ENCODE data around the gene SETDB2.

Gene SETDB2

GRCh38 chr13:49410477-49410876, 33.6 kb upstream of the SETDB2 start:
- DNase-seq (ENCODE audit: extremely low read depth, insufficient read length): no peak
- no peaks in the 10 kb centered on the region for H3K27me3 ChIP-seq (replicated peaks; ENCODE audit: control insufficient read depth, insufficient read depth, low read length)
- no peak overlapping the region for H3K4me3 ChIP-seq (replicated peaks; ENCODE audit: low read depth, low read length)
- no peaks in the 10 kb centered on the region for H3K36me3 ChIP-seq (ENCODE audit: control insufficient read depth, insufficient read depth, low read length)
- TF ChIP-seq CTCF (IDR thresholded peaks at IDR 0.05; ENCODE audit: insufficient read depth, low read length, poor library complexity, severe bottlenecking): no peak

- Histone ChIP-seq H3K4me3 (replicated peaks; ENCODE audit: low read depth, low read length) (no peak overlapping the region), H3K27me3 (replicated peaks; ENCODE audit: control insufficient read depth, insufficient read depth, low read length) (no peaks in the 10 kb centered on the region), H3K36me3 (ENCODE audit: control insufficient read depth, insufficient read depth, low read length) (no peaks in the 10 kb centered on the region)
- DNase-seq (ENCODE audit: extremely low read depth, insufficient read length): no peak
- no peak for TF ChIP-seq CTCF (IDR thresholded peaks at IDR 0.05; ENCODE audit: insufficient read depth, low read length, poor library complexity, severe bottlenecking)
Observed at GRCh38 chr13:49411353-49411752, 32.7 kb upstream of the SETDB2 start.

GRCh38 chr13:49412749-49413148, 31.3 kb upstream of the SETDB2 start:
- Histone ChIP-seq H3K4me3 (replicated peaks; ENCODE audit: low read depth, low read length) (no peak overlapping the region), H3K27me3 (replicated peaks; ENCODE audit: control insufficient read depth, insufficient read depth, low read length) (no peaks in the 10 kb centered on the region), H3K36me3 (ENCODE audit: control insufficient read depth, insufficient read depth, low read length) (no peaks in the 10 kb centered on the region)
- no peak for DNase-seq (ENCODE audit: extremely low read depth, insufficient read length)
- TF ChIP-seq CTCF (IDR thresholded peaks at IDR 0.05; ENCODE audit: insufficient read depth, low read length, poor library complexity, severe bottlenecking): no peak

- Histone ChIP-seq H3K4me3 (replicated peaks; ENCODE audit: low read depth, low read length) (no peak overlapping the region), H3K27me3 (replicated peaks; ENCODE audit: control insufficient read depth, insufficient read depth, low read length) (no peaks in the 10 kb centered on the region), H3K36me3 (ENCODE audit: control insufficient read depth, insufficient read depth, low read length) (no peaks in the 10 kb centered on the region)
- no peak for DNase-seq (ENCODE audit: extremely low read depth, insufficient read length)
- no peak for TF ChIP-seq CTCF (IDR thresholded peaks at IDR 0.05; ENCODE audit: insufficient read depth, low read length, poor library complexity, severe bottlenecking)
Observed at GRCh38 chr13:49417161-49417560, 26.9 kb upstream of the SETDB2 start.

- Histone ChIP-seq H3K4me3 (replicated peaks; ENCODE audit: low read depth, low read length) (no peak overlapping the region), H3K27me3 (replicated peaks; ENCODE audit: control insufficient read depth, insufficient read depth, low read length) (no peaks in the 10 kb centered on the region), H3K36me3 (ENCODE audit: control insufficient read depth, insufficient read depth, low read length) (no peaks in the 10 kb centered on the region)
- DNase-seq (ENCODE audit: extremely low read depth, insufficient read length): no peak
- TF ChIP-seq CTCF (IDR thresholded peaks at IDR 0.05; ENCODE audit: insufficient read depth, low read length, poor library complexity, severe bottlenecking): no peak
Observed at GRCh38 chr13:49418206-49418605, 25.9 kb upstream of the SETDB2 start.

- DNase-seq (ENCODE audit: extremely low read depth, insufficient read length): no peak
- H3K36me3 ChIP-seq (ENCODE audit: control insufficient read depth, insufficient read depth, low read length): no peaks in the 10 kb centered on the region
- no peak for TF ChIP-seq CTCF (IDR thresholded peaks at IDR 0.05; ENCODE audit: insufficient read depth, low read length, poor library complexity, severe bottlenecking)
- no peaks in the 10 kb centered on the region for H3K27me3 ChIP-seq (replicated peaks; ENCODE audit: control insufficient read depth, insufficient read depth, low read length)
- no peak overlapping the region for H3K4me3 ChIP-seq (replicated peaks; ENCODE audit: low read depth, low read length)
Observed at GRCh38 chr13:49419276-49419675, 24.8 kb upstream of the SETDB2 start.
